Measurements from ENCODE around the gene PCED1B.

- TF ChIP-seq CTCF (IDR thresholded peaks at IDR 0.05): no peak
- TF ChIP-seq EZH2 (IDR thresholded peaks at IDR 0.05; ENCODE audit: borderline replicate concordance, insufficient read depth, low read depth, low read length, poor library complexity, severe bottlenecking): no peak
These were observed 15.4 kb downstream of the PCED1B start for GRCh38 chr12:47094804-47095203.
